NCI-H2081 (cell line): Measurements from ENCODE around the gene CEP70.
"Not testable (repeated sequence)": the region's sequence is repeated elsewhere in the genome, so short reads cannot be mapped to it uniquely, and the experiment has no call there.

Experiments
- DNase-seq, 2 experiments: peaks; one replicate each; lab custom pipeline; 2025; lab: John Stamatoyannopoulos, UW

CEP70 gene

GRCh38 chr3:138594150-138594934 is at the start of gene CEP70:
TSS of gene CEP70 (minus strand) at chr3:138594260. CDS start at chr3:138572927, 21,333 bp downstream.
- DNase-seq = no peak

- no peak for DNase-seq
Measured at GRCh38 chr3:138642927-138643253, 48.8 kb upstream of the CEP70 start.

GRCh38 chr3:138642226-138642926 is 48.3 kb upstream of the CEP70 start:
- no peak for DNase-seq

- DNase-seq = no peak
Measured at GRCh38 chr3:138640537-138640936, 46.5 kb upstream of the CEP70 start.

GRCh38 chr3:138638641-138639040 is 44.6 kb upstream of the CEP70 start:
- DNase-seq = no peak

GRCh38 chr3:138629526-138629925 is 35.5 kb upstream of the CEP70 start:
- no peak for DNase-seq

GRCh38 chr3:138625707-138626365 is 31.8 kb upstream of the CEP70 start:
- DNase-seq = no peak

GRCh38 chr3:138624518-138624917 is 30.5 kb upstream of the CEP70 start:
- DNase-seq = no peak

- DNase-seq = no peak
Measured at GRCh38 chr3:138620431-138620830, 26.4 kb upstream of the CEP70 start.

GRCh38 chr3:138615462-138615861 is 21.4 kb upstream of the CEP70 start:
- no peak for DNase-seq

GRCh38 chr3:138609898-138610266 is 15.8 kb upstream of the CEP70 start:
- DNase-seq = no peak

- peak; percentile 84 to 89 for DNase-seq
Measured at GRCh38 chr3:138608322-138609135, 14.5 kb upstream of the CEP70 start, which contains the start of gene FAIM. TSS of gene FAIM (plus strand) at chr3:138608771. CDS start at chr3:138619727, 10,956 bp downstream.

- DNase-seq = not testable (repeated sequence)
Measured at GRCh38 chr3:138604106-138604595, 10.1 kb upstream of the CEP70 start.

GRCh38 chr3:138601661-138602060 is 7.6 kb upstream of the CEP70 start:
- not testable (repeated sequence) for DNase-seq

- DNase-seq = no peak
Measured at GRCh38 chr3:138600100-138600745, 6.2 kb upstream of the CEP70 start.

- DNase-seq = no peak
Measured at GRCh38 chr3:138598534-138598933, 4.5 kb upstream of the CEP70 start.

- DNase-seq = not testable (repeated sequence)
Measured at GRCh38 chr3:138597186-138597976, 3.3 kb upstream of the CEP70 start.

GRCh38 chr3:138594935-138595610 is 1.0 kb upstream of the CEP70 start:
- DNase-seq = no peak

GRCh38 chr3:138593488-138594149 is 441 bp downstream of the CEP70 start:
- DNase-seq = no peak
